BE2C (cell line): ENCODE measurements around the gene MTARC2.

Source experiments
- DNase-seq: peaks from one replicate; pipeline ENCODE4 v3.0.0-alpha.2; 2020
- H3K27me3 ChIP-seq: fragments of 250-450 bp; sonication (Bioruptor Pico); 2 replicates; pipeline ENCODE4 v1.5.1; 2020; ENCODE audit warnings: mild to moderate bottlenecking
- H3K36me3 ChIP-seq: fragments of 250-450 bp; sonication (Bioruptor Pico); 2 replicates; pipeline ENCODE4 v1.5.1; 2020; ENCODE audit warnings: mild to moderate bottlenecking
- H3K4me1 ChIP-seq: fragments of 250-450 bp; sonication (Bioruptor Pico); 2 replicates; pipeline ENCODE4 v1.5.1; 2020
- H3K4me3 ChIP-seq: 2 replicates; pipeline ENCODE4 v1.5.1; 2011; ENCODE audit warnings: low read depth, low read length
- H3K9me3 ChIP-seq: fragments of 250-450 bp; sonication (Bioruptor Pico); 2 replicates; pipeline ENCODE4 v1.5.1; 2020
- CTCF ChIP-seq: IDR thresholded peaks from 2 replicates; pipeline ENCODE4 v1.5.1; 2012; ENCODE audit warnings: mild to moderate bottlenecking, low read depth, low read length

The MTARC2 gene

GRCh38 chr1:220747437-220748088, 559 bp upstream of the MTARC2 start:
- no peaks in the 10 kb centered on the region; the same call in 1 of the 2 replicates for H3K9me3 ChIP-seq
- no peak for TF ChIP-seq CTCF
- no peaks in the 10 kb centered on the region for H3K4me1 ChIP-seq
- peaks cover 13% of the 10 kb centered on the region; the same call in 1 of the 2 replicates for H3K27me3 ChIP-seq
- no peak for DNase-seq
- no peaks in the 10 kb centered on the region for H3K36me3 ChIP-seq
- peak overlapping the region; percentile 41; the same call in 1 of the 2 replicates for H3K4me3 ChIP-seq

GRCh38 chr1:220748936-220749335, 814 bp downstream of the MTARC2 start:
- no peak for TF ChIP-seq CTCF
- Histone ChIP-seq H3K9me3 (no peaks in the 10 kb centered on the region; the same call in 1 of the 2 replicates), H3K36me3 (no peaks in the 10 kb centered on the region), H3K4me1 (no peaks in the 10 kb centered on the region), H3K27me3 (peaks cover 13% of the 10 kb centered on the region; the same call in 1 of the 2 replicates), H3K4me3 (no peak overlapping the region)
- no peak for DNase-seq

GRCh38 chr1:220750131-220750515, 2.0 kb downstream of the MTARC2 start:
- no peak overlapping the region for H3K4me3 ChIP-seq
- DNase-seq: no peak
- no peaks in the 10 kb centered on the region for H3K4me1 ChIP-seq
- peaks cover 16% of the 10 kb centered on the region; the same call in 1 of the 2 replicates for H3K27me3 ChIP-seq
- no peaks in the 10 kb centered on the region; the same call in 1 of the 2 replicates for H3K9me3 ChIP-seq
- no peak for TF ChIP-seq CTCF
- no peaks in the 10 kb centered on the region for H3K36me3 ChIP-seq

- no peak for DNase-seq
- no peaks in the 10 kb centered on the region; the same call in 1 of the 2 replicates for H3K9me3 ChIP-seq
- TF ChIP-seq CTCF: no peak
- H3K27me3 ChIP-seq: peaks cover 16% of the 10 kb centered on the region; the same call in 1 of the 2 replicates
- no peaks in the 10 kb centered on the region for H3K4me1 ChIP-seq
- H3K4me3 ChIP-seq: no peak overlapping the region
- H3K36me3 ChIP-seq: no peaks in the 10 kb centered on the region
Observed at GRCh38 chr1:220751111-220751510, 3.0 kb downstream of the MTARC2 start.

- Histone ChIP-seq H3K4me3 (no peak overlapping the region), H3K27me3 (0 out of 2 replicates have a peak, but pooled peaks cover 3% of the 10 kb centered on the region), H3K9me3 (no peaks in the 10 kb centered on the region), H3K4me1 (no peaks in the 10 kb centered on the region), H3K36me3 (no peaks in the 10 kb centered on the region)
- no peak for TF ChIP-seq CTCF
- no peak for DNase-seq
Observed at GRCh38 chr1:220754212-220754917, 6.2 kb downstream of the MTARC2 start.

- TF ChIP-seq CTCF: no peak
- H3K9me3 ChIP-seq: no peaks in the 10 kb centered on the region
- no peak overlapping the region for H3K4me3 ChIP-seq
- H3K4me1 ChIP-seq: no peaks in the 10 kb centered on the region
- 0 out of 2 replicates have a peak, but pooled peaks cover 3% of the 10 kb centered on the region for H3K27me3 ChIP-seq
- no peaks in the 10 kb centered on the region for H3K36me3 ChIP-seq
- DNase-seq: no peak
Observed at GRCh38 chr1:220754918-220755295, 6.8 kb downstream of the MTARC2 start.
